Calu3 (cell line): ENCODE data around the gene KRT85. TPM values are rescaled to one million over a fixed set of nuclear protein-coding genes. Genes with fewer than 3 reads are reported as not detected.

Source experiments
- BruUV-seq: library from RNA; stranded (reverse); fragments of 400-500 nt; replicated peaks from 2 replicates; lab custom pipeline; 2021; lab: Mats Ljungman, UMichigan
- CTCF ChIA-PET: fragments of 300-600 bp; sonication (Branson Sonifier 250); formaldehyde crosslinking; loops from one replicate; lab custom pipeline; 2022; ENCODE audit warnings: antibody characterized with exemption; lab: Charles Lee
- DNase-seq: peaks from one replicate; pipeline ENCODE4 v3.0.0; 2022
- H3K27ac Mint-ChIP-seq: one replicate; pipeline ENCODE4 v1.8.0; 2022; ENCODE audit warnings: mixed read lengths; ENCODE audit not compliant: unreplicated experiment
- H3K27me3 Mint-ChIP-seq: one replicate; pipeline ENCODE4 v1.8.0; 2022; ENCODE audit warnings: mixed read lengths; ENCODE audit not compliant: unreplicated experiment
- H3K36me3 Mint-ChIP-seq: one replicate; pipeline ENCODE4 v1.8.0; 2022; ENCODE audit warnings: mild to moderate bottlenecking, moderate library complexity, mixed read lengths; ENCODE audit not compliant: insufficient read depth, unreplicated experiment
- H3K4me1 Mint-ChIP-seq: one replicate; pipeline ENCODE4 v1.8.0; 2022; ENCODE audit warnings: mild to moderate bottlenecking, low read depth, mixed read lengths; ENCODE audit not compliant: unreplicated experiment
- H3K4me3 Mint-ChIP-seq: one replicate; pipeline ENCODE4 v1.8.0; 2022; ENCODE audit warnings: mild to moderate bottlenecking, low read depth, moderate library complexity, mixed read lengths; ENCODE audit not compliant: unreplicated experiment
- H3K9me3 Mint-ChIP-seq: one replicate; pipeline ENCODE4 v1.8.0; 2022; ENCODE audit warnings: low read depth, mixed read lengths; ENCODE audit not compliant: unreplicated experiment
- CTCF ChIP-seq: fragments of 200-600 bp; IDR thresholded peaks from one replicate; pipeline ENCODE4 v1.8.0; 2022; ENCODE audit warnings: antibody characterized with exemption; ENCODE audit not compliant: unreplicated experiment
- intact Hi-C: fragments of 100-400 bp; cut with micrococcal nuclease; formaldehyde crosslinking; loops from one replicate; pipeline ENCODE4 v1.10.0; 2022; ENCODE audit not compliant: unreplicated experiment
- total RNA-seq: library from RNA; stranded (reverse); gene quantifications from 2 replicates; pipeline ENCODE4 v1.2.3, GENCODE V29; 2022

The KRT85 gene
- total RNA-seq, 1 experiment from 2014 or later = not detected

- no peak for TF ChIP-seq CTCF
- Mint-ChIP-seq H3K36me3 (no peaks in the 10 kb centered on the region), H3K27me3 (no peaks in the 10 kb centered on the region), H3K9me3 (no peaks in the 10 kb centered on the region), H3K4me3 (no peak overlapping the region), H3K4me1 (no peaks in the 10 kb centered on the region), H3K27ac (no peak overlapping the region)
- no TSS peak for BruUV-seq
- intact Hi-C loops = no loop called here
- DNase-seq = no peak
- CTCF ChIA-PET = no interaction called here
Observed at GRCh38 chr12:52359621-52360061, 7.6 kb downstream of the KRT85 start.

GRCh38 chr12:52358575-52359350 is 8.5 kb downstream of the KRT85 start:
- CTCF ChIA-PET = interaction anchor here (0.8 kb wide), 1 partner anchor 166 kb away, joined by 3 read pairs; no protein-coding TSS in a partner anchor
- Mint-ChIP-seq H3K9me3 (no peaks in the 10 kb centered on the region), H3K4me3 (no peak overlapping the region), H3K27me3 (no peaks in the 10 kb centered on the region), H3K4me1 (no peaks in the 10 kb centered on the region), H3K36me3 (no peaks in the 10 kb centered on the region), H3K27ac (no peak overlapping the region)
- intact Hi-C loops = no loop called here
- BruUV-seq = no TSS peak
- no peak for DNase-seq
- TF ChIP-seq CTCF = no peak

GRCh38 chr12:52356762-52357580 is 10.3 kb downstream of the KRT85 start:
- Mint-ChIP-seq H3K27ac (no peak overlapping the region), H3K4me3 (no peak overlapping the region), H3K4me1 (no peaks in the 10 kb centered on the region), H3K36me3 (no peaks in the 10 kb centered on the region), H3K9me3 (no peaks in the 10 kb centered on the region), H3K27me3 (no peaks in the 10 kb centered on the region)
- CTCF ChIA-PET = no interaction called here
- no TSS peak for BruUV-seq
- intact Hi-C loops = no loop called here
- no peak for TF ChIP-seq CTCF
- DNase-seq = no peak

GRCh38 chr12:52356031-52356761 is 11.1 kb downstream of the KRT85 start:
- no peak for DNase-seq
- Mint-ChIP-seq H3K4me1 (no peaks in the 10 kb centered on the region), H3K9me3 (no peaks in the 10 kb centered on the region), H3K36me3 (no peaks in the 10 kb centered on the region), H3K27me3 (no peaks in the 10 kb centered on the region), H3K27ac (no peak overlapping the region), H3K4me3 (no peak overlapping the region)
- intact Hi-C loops = no loop called here
- no TSS peak for BruUV-seq
- CTCF ChIA-PET = no interaction called here
- TF ChIP-seq CTCF = no peak
